Psoas muscle (tissue), 8 donors: ENCODE measurements around the gene KCNB1. TPM values are rescaled to one million over a fixed set of nuclear protein-coding genes. Genes with fewer than 3 reads are reported as not detected.

Source experiments
- ATAC-seq, 4 donors: fragments of 200-7000 bp; cut with Tn5 transposase; one replicate each; pipeline ENCODE4 v1.9.1; 2020; ENCODE audit warnings: moderate library complexity in 3 of 4, mild to moderate bottlenecking in 2 of 4
- DNase-seq, 2 donors: peaks; one replicate each; pipeline ENCODE4 v3.0.0-alpha.2; 2020
- H3K27ac ChIP-seq: fragments of 200-600 bp; one replicate; pipeline ENCODE4 v1.8.0; 2022
- H3K27me3 ChIP-seq, 3 donors: fragments of 200-600 bp in 1 of 3; one replicate each; pipeline versions ENCODE4 v1.6.1 to v1.8.0; 2013 to 2022; ENCODE audit warnings: low read length in 2 of 3, mild to moderate bottlenecking in 2 of 3, moderate library complexity in 1 of 3; ENCODE audit not compliant: insufficient read depth in 3 of 3
- H3K36me3 ChIP-seq, 2 donors: fragments of 200-600 bp in 1 of 2; one replicate each; pipeline versions ENCODE4 v1.6.1 to v1.8.0; 2013 to 2022; ENCODE audit warnings: low read depth in 1 of 2, mild to moderate bottlenecking in 1 of 2, moderate library complexity in 1 of 2; ENCODE audit not compliant: insufficient read depth in 1 of 2
- H3K4me1 ChIP-seq: fragments of 200-600 bp; one replicate; pipeline ENCODE4 v1.8.0; 2022
- H3K4me3 ChIP-seq: fragments of 200-600 bp; one replicate; pipeline ENCODE4 v1.8.0; 2022; ENCODE audit warnings: mild to moderate bottlenecking
- H3K9me3 ChIP-seq: fragments of 200-600 bp; one replicate; pipeline ENCODE4 v1.8.0; 2022
- WGBS, 3 donors: extraction: QIAGEN DNeasy Blood & Tissue Kit; methylation state at CpG; one replicate each; pipeline versions ENCODE4 v1.1.6 to v1.1.7; 2013; 5-methylcytosine and 5-hydroxymethylcytosine counted together
- intact Hi-C, 2 donors: fragments of 100-400 bp; cut with DNase I; formaldehyde crosslinking; loops; one replicate each; pipeline versions ENCODE4 v1.11.0 to v1.14.2; 2022
- polyA plus RNA-seq, 3 donors: library from polyadenylated mRNA; stranded (reverse); fragments of 200-250 nt; gene quantifications; one replicate each; pipeline ENCODE4 v1.2.3, GENCODE V29; 2013
- total RNA-seq, 4 donors: library from RNA; stranded (reverse); fragmentation: NEBNext Ultra II Directional in 2 of 4; extraction: Animal tissue kit (Norgen Biotek cat#: 25700) in 2 of 4; gene quantifications; one replicate each; pipeline versions ENCODE4 v1.2.1 to v1.2.4, GENCODE V29; 2021 to 2023
- TF ChIP-seq, protein P1 (sequence below): fragments of 200-600 bp; IDR thresholded peaks from one replicate; pipeline ENCODE4 v1.8.0; 2022; ENCODE audit warnings: antibody characterized with exemption
- donor health status: healthy with polysubstance abuse.
- donor health status: DM: no; HTN: no; CAD: no; lungs with moderate emphysema.
- donor health status: Bipolar disorder and iron deficiency.
- donor health status: healthy.
- donor health status: DM: yes; HTN: yes; CAD: no.
- donor health status: DM: no; HTN: no; CAD: no.
- donor health status: DM: no; HTN: no; CAD: no.
- donor health status: DM: yes; HTN: yes; CAD: no.

Gene KCNB1
- total and polyA plus RNA-seq, 7 donors, result 1.8 to 44.0 (median 5.3) TPM

DNA sequence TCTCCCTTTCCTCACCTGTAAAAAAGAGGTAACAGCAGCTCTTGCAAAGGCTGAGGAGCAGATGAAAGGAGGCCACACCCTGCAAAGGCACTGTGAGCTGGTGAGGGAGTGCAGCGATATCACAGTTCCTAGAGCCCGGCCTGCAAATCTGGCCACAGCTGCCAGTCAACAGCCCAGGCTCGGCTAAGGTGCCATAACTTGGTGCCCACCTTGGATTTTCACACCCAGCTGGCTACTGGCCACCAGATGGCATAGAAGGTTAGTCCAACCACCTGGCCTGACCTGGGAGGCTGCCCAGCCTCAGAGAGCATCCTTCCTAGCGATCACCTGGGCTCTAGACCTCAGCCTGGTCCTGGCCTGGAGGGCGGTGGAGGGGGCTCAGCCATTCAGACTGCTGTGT is 46.8 kb downstream of the KCNB1 start:
- Histone ChIP-seq H3K27ac (no peak overlapping the region), H3K36me3 (no peaks in the 10 kb centered on the region), H3K4me3 (no peak overlapping the region), H3K27me3 (no peaks in the 10 kb centered on the region), H3K9me3 (no peaks in the 10 kb centered on the region), H3K4me1 (peaks cover 4% of the 10 kb centered on the region)
- TF ChIP-seq, protein P1, sequence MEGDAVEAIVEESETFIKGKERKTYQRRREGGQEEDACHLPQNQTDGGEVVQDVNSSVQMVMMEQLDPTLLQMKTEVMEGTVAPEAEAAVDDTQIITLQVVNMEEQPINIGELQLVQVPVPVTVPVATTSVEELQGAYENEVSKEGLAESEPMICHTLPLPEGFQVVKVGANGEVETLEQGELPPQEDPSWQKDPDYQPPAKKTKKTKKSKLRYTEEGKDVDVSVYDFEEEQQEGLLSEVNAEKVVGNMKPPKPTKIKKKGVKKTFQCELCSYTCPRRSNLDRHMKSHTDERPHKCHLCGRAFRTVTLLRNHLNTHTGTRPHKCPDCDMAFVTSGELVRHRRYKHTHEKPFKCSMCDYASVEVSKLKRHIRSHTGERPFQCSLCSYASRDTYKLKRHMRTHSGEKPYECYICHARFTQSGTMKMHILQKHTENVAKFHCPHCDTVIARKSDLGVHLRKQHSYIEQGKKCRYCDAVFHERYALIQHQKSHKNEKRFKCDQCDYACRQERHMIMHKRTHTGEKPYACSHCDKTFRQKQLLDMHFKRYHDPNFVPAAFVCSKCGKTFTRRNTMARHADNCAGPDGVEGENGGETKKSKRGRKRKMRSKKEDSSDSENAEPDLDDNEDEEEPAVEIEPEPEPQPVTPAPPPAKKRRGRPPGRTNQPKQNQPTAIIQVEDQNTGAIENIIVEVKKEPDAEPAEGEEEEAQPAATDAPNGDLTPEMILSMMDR, result no peak
- ATAC-seq (no peak), DNase-seq (no peak)
- 87 to 97% (median 90%) methylated on average over 5 of the region's 5 CpGs for WGBS, 3 donors
- intact Hi-C loops, result loop anchor here in 1 of 2 donors (10.0 kb wide), 1 partner anchor 59 kb away; no protein-coding TSS in a partner anchor

DNA sequence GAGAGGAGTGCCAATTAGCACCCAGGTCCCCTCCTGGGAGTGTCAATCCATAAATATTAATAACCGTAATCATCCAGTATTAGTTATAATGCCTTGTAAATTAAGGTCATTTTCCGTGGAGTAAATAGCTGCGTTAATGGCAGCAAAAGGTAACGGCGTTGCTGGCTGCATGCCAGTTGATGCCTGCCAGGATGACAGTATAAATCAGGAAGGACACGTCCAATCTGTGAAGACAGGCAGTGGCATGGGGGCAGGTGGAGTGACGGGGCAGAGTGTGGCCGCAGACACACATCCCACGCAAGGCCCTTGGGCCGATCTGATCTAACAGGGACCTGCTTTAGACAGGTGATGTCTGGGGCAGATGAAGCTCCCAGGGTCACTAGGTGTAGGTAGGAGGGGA is 49.1 kb downstream of the KCNB1 start:
- Histone ChIP-seq H3K4me1 (peaks cover 4% of the 10 kb centered on the region), H3K36me3 (no peaks in the 10 kb centered on the region), H3K27me3 (no peaks in the 10 kb centered on the region), H3K9me3 (no peaks in the 10 kb centered on the region), H3K27ac (no peak overlapping the region), H3K4me3 (no peak overlapping the region)
- DNase-seq (peak in 1 of 2 donors; percentile 60), ATAC-seq (peak in 2 of 4 donors; percentile 65 to 77)
- TF ChIP-seq, protein P1, result no peak
- intact Hi-C loops, result loop anchor here in 1 of 2 donors (10.0 kb wide), 1 partner anchor 61 kb away; no protein-coding TSS in a partner anchor
- 43 to 59% (median 49%) methylated on average over 10 of the region's 10 CpGs for WGBS, 3 donors

DNA sequence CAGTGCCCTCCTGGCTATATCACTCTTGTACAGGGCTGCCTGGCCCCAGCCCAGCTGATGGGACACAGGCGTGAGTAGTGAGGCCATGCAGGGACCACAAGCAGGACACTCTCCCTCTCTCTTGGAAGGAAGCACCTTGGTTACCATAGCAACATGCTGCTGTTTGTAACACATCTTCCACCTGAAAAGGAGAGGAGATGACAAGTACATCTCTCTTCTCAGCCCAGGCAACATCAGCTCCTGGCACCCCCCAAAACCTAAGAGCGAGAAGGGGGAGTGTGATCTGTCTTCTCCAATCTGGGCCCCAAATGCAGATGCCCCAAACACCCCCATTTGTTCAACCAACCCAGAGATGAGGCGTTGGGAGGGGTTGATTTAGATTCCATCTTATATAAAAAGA is 49.9 kb downstream of the KCNB1 start:
- WGBS, 3 donors, result 79 to 95% (median 89%) methylated on average over 3 of the region's 3 CpGs
- peaks cover 5% of the 10 kb centered on the region for H3K4me1 ChIP-seq

DNA sequence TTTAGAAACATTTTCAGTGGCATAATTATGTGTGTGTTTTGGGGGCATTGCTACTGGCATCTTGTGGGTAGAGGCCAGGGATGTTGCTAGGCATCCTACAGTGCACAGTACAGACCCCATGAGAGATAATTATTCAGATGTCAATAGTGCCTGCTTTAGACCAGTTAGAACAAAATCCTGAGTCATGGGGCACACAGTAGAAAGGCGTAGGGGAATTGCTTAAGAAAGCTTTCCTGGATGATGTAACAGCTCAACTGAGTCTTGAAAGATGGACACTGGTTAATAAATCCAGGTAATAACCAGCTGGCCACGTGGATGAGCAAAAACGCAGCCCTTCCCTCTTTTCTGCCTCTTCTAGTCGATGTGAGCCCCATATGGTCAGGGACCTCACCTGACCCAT is 51.1 kb downstream of the KCNB1 start:
- H3K36me3 ChIP-seq, result no peaks in the 10 kb centered on the region

More for the DNA sequence above, 49.9 kb downstream of the KCNB1 start:
- TF ChIP-seq, protein P1, result no peak
- ATAC-seq (no peak), DNase-seq (no peak)
- Histone ChIP-seq H3K27me3 (no peaks in the 10 kb centered on the region), H3K4me3 (no peak overlapping the region), H3K9me3 (no peaks in the 10 kb centered on the region), H3K27ac (no peak overlapping the region), H3K36me3 (no peaks in the 10 kb centered on the region)
- intact Hi-C loops, result loop anchor here in 1 of 2 donors (10.0 kb wide), 1 partner anchor 62 kb away; no protein-coding TSS in a partner anchor

More for the DNA sequence above, 51.1 kb downstream of the KCNB1 start:
- WGBS, 3 donors, result 75 to 83% (median 81%) methylated on average over 4 of the region's 4 CpGs
- TF ChIP-seq, protein P1, result no peak
- Histone ChIP-seq H3K4me1 (peaks cover 14% of the 10 kb centered on the region), H3K27me3 (no peaks in the 10 kb centered on the region), H3K27ac (no peak overlapping the region), H3K4me3 (no peak overlapping the region), H3K9me3 (no peaks in the 10 kb centered on the region)
- intact Hi-C loops, result loop anchor here in 1 of 2 donors (10.0 kb wide), 1 partner anchor 63 kb away; no protein-coding TSS in a partner anchor
- ATAC-seq (no peak), DNase-seq (no peak)
